AG04449 (cell line): Measurements from ENCODE around the gene DPP7.

Experiments
- CTCF ChIA-PET: fragments of 350-600 bp; formaldehyde crosslinking; extraction: SDS; loops from one replicate; lab custom pipeline; 2021; ENCODE audit warnings: antibody characterized with exemption; lab: Yijun Ruan, JAX
- POLR2A ChIA-PET: fragments of 400-600, 350-600 bp; formaldehyde crosslinking; extraction: SDS; loops from one replicate; lab custom pipeline; 2020; ENCODE audit warnings: antibody characterized with exemption, inconsistent platforms; lab: Yijun Ruan, JAX
- DNase-seq: peaks from one replicate; pipeline ENCODE4 v3.0.0-alpha.2; 2010; ENCODE audit warnings: low read depth, low spot score
- H3K4me3 ChIP-seq: 2 replicates; pipeline ENCODE4 v1.5.1; 2011; ENCODE audit warnings: low read depth, mild to moderate bottlenecking, control low read depth, low read length
- TF ChIP-seq, protein P1 (sequence below): IDR thresholded peaks from one replicate; pipeline ENCODE4 v1.5.1; 2011; ENCODE audit warnings: mild to moderate bottlenecking, moderate library complexity, low read length, control low read depth, inconsistent platforms; ENCODE audit not compliant: insufficient read depth; ENCODE audit errors: missing control alignments

The DPP7 gene

GRCh38 chr9:137156567-137157375, 42.2 kb upstream of the DPP7 start:
- ChIA-PET CTCF (interaction anchor here (0.8 kb wide), 1 partner anchor 80 kb away, joined by 4 read pairs; no protein-coding TSS in a partner anchor), POLR2A (interaction anchor here (1.2 to 1.7 kb wide), 2 partner anchors 9 to 84 kb away, joined by 3 to 4 read pairs; partner anchors contain the start of gene TUBB4B)
- TF ChIP-seq, protein P1, sequence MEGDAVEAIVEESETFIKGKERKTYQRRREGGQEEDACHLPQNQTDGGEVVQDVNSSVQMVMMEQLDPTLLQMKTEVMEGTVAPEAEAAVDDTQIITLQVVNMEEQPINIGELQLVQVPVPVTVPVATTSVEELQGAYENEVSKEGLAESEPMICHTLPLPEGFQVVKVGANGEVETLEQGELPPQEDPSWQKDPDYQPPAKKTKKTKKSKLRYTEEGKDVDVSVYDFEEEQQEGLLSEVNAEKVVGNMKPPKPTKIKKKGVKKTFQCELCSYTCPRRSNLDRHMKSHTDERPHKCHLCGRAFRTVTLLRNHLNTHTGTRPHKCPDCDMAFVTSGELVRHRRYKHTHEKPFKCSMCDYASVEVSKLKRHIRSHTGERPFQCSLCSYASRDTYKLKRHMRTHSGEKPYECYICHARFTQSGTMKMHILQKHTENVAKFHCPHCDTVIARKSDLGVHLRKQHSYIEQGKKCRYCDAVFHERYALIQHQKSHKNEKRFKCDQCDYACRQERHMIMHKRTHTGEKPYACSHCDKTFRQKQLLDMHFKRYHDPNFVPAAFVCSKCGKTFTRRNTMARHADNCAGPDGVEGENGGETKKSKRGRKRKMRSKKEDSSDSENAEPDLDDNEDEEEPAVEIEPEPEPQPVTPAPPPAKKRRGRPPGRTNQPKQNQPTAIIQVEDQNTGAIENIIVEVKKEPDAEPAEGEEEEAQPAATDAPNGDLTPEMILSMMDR = no peak
- H3K4me3 ChIP-seq = peak overlapping the region; percentile 50
- DNase-seq = no peak

GRCh38 chr9:137152844-137153405, 38.4 kb upstream of the DPP7 start:
- CTCF ChIA-PET = no interaction called here
- no peak for DNase-seq
- H3K4me3 ChIP-seq = no peak overlapping the region
- TF ChIP-seq, protein P1 = no peak
- POLR2A ChIA-PET = no interaction called here

GRCh38 chr9:137150617-137151457, 36.3 kb upstream of the DPP7 start:
- ChIA-PET POLR2A (no interaction called here), CTCF (interaction anchor here (1.3 to 1.9 kb wide), 3 partner anchors 20 to 87 kb away, joined by 3 to 4 read pairs (median 4); partner anchors contain the start of gene TMEM210)
- no peak for DNase-seq
- TF ChIP-seq, protein P1 = no peak
- H3K4me3 ChIP-seq = no peak overlapping the region

GRCh38 chr9:137149942-137150616, 35.5 kb upstream of the DPP7 start:
- CTCF ChIA-PET = interaction anchor here (1.1 to 1.9 kb wide), 4 partner anchors 20 to 86 kb away, joined by 3 to 4 read pairs (median 4); partner anchors contain the start of gene TMEM210
- TF ChIP-seq, protein P1 = no peak
- no peak for DNase-seq
- POLR2A ChIA-PET = interaction anchor here (1.2 kb wide), 1 partner anchor 22 kb away, joined by 3 read pairs; no protein-coding TSS in a partner anchor
- no peak overlapping the region for H3K4me3 ChIP-seq

DNA sequence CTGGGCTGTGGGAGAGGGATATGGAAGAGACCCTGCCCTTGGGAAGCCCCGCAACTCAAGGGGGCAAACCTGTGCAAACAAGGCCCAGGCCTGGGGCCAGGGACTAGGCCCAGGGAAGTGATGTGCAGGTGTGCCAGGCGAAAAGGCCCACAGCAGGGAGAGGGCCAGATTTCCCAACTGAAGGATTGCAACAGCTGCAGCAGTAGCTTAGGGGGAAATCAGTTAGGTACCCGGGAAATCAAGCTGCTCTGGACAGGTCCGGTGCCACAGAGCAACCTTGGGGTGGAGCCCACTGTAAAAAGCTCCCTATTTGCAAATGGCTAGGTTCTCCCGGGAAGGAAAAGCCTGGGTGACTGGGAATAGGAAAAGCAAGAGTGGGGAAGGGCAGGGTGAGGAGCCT, 34.8 kb upstream of the DPP7 start:
- ChIA-PET CTCF (interaction anchor here (1.1 to 1.9 kb wide), 3 partner anchors 19 to 27 kb away, joined by 3 to 4 read pairs (median 4); partner anchors contain the start of gene TMEM210), POLR2A (interaction anchor here (0.9 to 1.2 kb wide), 2 partner anchors 21 to 91 kb away, joined by 3 read pairs; partner anchors contain the start of gene TUBB4B)
- TF ChIP-seq, protein P1 = no peak
- H3K4me3 ChIP-seq = no peak overlapping the region
- DNase-seq = no peak
